Activated CD4-positive, alpha-beta T cell treated with anti-CD3 and anti-CD28 coated beads for 48 hours (primary cell): Measurements from ENCODE around the gene ANKRD11.

Experiments
- DNase-seq: peaks from one replicate; pipeline ENCODE4 v3.0.0-alpha.2; 2020

Gene ANKRD11

DNA sequence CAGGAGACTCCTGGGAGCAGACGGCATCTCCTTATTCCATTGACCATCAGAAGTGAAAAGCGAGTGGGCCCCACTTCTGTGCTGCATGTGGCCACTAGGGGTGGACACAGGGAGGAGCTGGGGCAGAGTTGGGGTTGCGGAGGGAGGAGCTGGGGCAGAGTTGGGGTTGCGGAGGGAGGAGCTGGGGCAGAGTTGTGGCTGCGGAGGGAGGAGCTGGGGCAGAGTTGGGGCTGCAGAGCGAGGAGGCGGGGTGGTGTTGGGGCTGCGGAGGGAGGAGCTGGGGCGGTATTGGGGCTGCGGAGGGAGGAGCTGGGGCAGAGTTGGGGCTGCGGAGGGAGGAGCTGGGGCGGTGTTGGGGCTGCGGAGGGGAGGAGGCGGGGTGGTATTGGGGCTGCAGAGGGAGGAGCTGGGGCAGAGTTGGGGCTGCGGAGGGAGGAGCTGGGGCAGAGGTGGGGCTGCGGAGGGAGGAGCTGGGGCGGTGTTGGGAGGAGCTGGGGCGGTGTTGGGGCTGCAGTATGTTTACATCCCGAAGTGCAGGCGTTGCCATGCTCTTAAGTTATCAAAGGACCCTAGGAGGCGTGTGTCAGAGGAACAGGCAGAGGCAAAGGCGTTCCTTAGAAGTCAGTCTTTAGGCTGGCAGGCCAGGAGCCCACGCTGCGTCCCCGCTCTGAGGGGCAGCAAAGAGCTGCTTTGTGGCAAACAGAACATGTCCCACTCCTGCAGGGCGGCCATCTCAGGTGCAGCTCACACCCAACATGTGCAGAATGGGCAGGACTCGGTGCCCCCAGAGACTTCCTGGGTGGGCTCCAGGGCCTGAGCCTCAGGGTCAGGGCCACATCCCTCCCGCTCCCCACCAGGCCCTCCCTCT lies 196.9 kb downstream of the ANKRD11 start:
- DNase-seq: no peak

- no peak for DNase-seq
These were observed 197.8 kb downstream of the ANKRD11 start for GRCh38 chr16:89292443-89293078.

DNA sequence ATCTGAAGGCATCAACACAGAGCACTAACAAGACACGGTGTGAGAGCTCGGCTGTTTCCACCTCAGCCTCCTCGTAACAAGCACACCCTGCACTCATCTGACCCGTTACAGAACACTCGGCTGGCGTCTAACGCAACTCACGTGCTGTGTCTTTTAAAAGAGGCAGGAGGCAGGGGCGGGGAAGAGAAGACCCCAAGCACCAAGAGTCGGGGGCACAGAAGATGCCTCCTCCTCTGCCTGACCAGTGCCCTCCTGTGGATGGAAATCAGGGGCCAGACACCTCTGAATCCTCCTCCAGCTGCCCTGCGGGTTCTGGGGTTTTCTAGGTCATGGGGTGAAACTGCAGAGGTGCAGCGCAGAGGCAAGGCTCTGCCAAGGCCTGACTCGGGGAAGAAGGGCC lies 198.6 kb downstream of the ANKRD11 start:
- no peak for DNase-seq

DNA sequence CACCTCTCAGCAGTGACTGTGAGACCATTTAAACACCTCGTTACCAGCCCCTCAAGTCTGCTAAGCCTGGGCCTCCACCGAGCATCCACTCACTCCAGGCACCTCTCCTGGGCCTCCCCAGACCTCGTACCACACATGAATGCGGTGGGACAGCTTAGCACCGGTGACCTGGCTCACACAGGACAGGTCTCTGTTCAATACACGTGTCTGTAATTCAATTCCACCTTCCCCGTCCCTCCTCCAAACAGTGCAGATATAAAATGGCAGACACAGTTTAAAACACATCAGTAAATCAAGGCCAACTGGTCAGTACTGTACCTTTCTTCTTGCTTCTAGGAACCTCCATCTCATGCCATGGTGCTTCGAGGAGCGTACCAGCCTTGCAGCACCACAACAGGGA lies 199.0 kb downstream of the ANKRD11 start:
- DNase-seq: no peak

GRCh38 chr16:89290887-89291286 lies 199.5 kb downstream of the ANKRD11 start:
- DNase-seq: no peak

- DNase-seq: no peak
These were observed 199.9 kb downstream of the ANKRD11 start for GRCh38 chr16:89290472-89290871.

GRCh38 chr16:89289428-89290395 lies 200.6 kb downstream of the ANKRD11 start:
- DNase-seq: peak; percentile 82

GRCh38 chr16:89288966-89289365 lies 201.4 kb downstream of the ANKRD11 start:
- no peak for DNase-seq

DNA sequence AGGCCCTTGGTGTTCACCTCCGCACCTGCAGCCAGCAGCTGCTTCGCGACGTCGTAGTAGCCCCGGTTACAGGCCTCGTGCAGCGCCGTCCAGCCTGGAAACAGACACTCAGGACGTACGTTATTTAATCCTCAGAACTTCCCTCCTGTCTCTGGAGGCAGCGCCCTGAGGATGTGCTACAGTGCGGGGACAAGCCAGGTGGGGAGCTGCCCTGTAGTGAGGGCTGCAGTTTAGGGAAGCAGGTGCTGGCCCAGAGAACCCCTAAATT lies 201.8 kb downstream of the ANKRD11 start:
- no peak for DNase-seq

DNA sequence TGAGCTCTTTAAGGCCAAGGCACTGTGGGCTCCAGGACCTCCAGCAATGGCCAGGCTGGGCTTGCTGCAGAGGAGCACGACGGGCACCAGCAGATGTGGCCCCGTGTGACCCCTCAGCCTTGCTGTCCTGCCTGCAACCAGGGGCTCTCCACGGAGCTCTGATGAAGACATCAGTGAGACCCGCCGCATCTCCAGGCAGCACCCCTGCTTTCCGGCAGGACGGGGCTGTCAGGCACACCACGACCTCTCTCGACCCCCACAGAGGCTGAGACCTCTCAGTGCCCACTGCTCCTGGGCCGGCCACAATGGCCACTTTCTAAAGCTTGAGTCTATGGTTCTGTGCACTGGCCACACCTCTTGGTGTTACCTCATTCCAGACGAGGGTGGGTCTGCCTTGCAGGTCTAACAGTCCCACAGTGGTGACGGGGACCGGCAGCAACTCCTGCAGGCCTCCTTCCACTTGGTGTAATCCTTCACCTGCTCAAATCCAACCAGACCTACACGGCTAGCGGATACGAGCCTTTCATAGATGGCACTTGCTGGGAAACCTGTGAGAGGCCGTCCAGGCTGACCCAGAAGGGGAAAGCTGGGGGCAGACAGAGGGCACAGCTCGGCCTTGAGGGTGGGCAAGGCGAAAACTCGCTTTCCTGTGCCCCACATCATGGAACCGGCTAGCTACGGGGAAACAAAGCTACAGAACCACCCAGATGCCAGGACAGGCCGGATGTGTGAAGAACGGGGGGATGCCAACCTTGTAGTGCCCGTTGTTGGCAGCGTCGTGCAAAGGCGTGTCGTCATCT lies 202.4 kb downstream of the ANKRD11 start:
- DNase-seq: no peak

- DNase-seq: no peak
These were observed 204.3 kb downstream of the ANKRD11 start for GRCh38 chr16:89286096-89286495.

DNA sequence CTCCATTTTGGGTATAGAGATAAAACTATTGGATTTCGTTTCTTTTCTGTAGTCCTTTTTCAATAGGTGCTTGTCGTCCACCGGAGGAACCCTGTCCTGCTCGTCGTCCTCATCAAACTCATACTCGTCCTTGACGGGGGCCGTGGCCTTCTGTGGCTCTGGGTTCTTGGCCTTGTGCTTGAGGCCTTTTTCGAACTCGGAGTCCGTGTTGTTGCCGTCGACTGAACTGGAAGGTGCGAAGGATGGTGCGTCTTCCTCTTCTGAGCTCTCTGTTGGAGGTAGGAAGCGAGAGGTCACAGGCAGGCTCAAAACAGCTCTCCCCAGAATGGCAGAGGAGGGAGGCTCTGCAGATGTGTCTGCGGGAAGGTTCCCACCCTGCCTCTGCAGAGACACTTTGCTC lies 205.0 kb downstream of the ANKRD11 start:
- no peak for DNase-seq

GRCh38 chr16:89283449-89283848 lies 206.9 kb downstream of the ANKRD11 start:
- no peak for DNase-seq

GRCh38 chr16:89282523-89282922 lies 207.8 kb downstream of the ANKRD11 start:
- DNase-seq: no peak

GRCh38 chr16:89281829-89282228 lies 208.5 kb downstream of the ANKRD11 start:
- DNase-seq: no peak

DNA sequence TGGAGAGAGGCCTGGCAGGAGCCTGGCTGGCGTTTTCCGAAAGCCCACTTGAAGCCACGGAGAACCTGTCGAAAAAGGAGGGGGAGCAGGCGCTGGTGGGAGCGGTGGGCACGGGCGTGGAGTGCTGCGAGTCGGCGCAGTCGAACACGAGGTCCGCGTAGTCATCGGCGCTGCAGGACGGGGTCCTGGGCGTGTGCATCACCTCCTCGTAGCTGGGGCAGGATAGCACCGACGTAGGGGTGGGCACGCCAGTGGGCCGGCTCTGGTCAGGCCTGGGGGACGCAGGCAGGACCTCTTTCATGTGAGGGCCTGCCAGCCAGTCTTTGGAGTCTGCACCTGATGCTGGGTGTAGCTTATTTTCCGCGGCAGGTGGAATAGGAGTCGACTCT lies 209.2 kb downstream of the ANKRD11 start:
- DNase-seq: no peak

DNA sequence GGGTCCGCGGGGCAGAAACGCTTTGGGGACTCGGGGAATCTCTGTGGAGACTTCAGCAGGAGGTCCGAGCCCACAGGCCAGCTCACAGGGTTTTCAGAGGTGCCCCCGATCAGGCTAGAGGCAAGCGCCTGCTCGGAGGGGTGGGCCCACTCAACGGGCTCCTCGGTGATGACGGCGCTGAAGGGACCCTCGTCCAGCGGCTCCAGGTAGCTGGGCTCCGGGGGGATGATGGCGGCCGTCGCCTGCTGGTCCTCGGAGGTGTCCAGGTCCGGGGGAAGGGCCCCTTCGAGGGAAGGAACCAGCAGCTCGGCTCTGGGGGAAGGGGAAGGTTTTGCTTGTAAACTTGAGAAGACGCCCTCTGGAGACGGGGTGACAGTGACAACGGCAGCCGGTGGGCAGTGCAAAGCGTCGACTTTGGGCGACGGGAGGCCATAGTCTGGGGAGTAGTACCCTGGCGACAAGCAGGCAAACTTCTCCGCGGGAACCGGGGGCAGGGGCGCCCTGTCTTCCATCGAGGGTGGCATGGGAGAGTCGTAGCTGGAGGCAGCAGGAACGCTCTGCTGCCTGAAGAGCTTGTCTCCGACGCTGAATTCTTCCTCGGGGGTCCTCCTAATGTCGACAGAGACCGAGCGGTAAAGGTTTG lies 209.7 kb downstream of the ANKRD11 start:
- no peak for DNase-seq

GRCh38 chr16:89279666-89280481 lies 210.5 kb downstream of the ANKRD11 start:
- DNase-seq: no peak

DNA sequence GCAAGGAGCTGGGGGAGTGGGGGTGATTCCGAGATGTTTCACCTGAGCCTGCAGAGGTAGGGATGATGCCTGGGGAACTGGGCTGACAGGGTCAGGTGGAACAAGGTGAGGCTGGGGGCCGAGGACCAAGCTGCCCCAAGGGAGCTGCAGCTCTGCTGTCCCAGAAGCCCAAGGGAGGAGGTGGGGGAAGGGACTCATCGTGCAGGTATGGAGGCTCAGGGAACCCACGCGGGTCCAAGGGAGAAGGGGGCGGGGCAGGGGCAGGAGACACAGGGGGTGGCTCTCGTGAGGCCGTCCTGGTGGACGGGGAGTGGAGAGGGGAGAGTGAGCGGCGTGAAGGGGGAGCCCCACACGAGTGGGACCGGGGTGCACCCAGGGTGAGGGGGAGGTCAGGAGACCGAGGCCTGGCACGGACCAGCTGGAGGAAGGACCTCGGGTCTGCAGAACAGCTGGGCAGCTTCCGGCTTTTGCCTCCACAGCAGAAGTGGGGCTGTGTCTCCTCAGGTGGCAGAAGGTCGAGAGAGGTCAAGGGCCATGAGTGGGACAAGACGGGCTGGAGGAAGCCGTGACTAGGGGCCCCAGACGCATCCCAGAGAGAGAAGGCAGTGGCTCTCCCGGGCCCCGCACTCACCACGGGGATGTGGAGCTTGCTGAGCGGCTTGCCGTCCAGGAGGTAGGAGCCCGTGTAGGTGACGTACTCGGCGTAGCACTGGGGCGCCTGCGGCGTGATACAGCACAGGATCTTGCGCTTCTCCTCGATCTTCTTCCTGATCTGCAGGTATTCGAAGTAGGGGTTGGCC lies 211.7 kb downstream of the ANKRD11 start:
- DNase-seq: no peak

DNA sequence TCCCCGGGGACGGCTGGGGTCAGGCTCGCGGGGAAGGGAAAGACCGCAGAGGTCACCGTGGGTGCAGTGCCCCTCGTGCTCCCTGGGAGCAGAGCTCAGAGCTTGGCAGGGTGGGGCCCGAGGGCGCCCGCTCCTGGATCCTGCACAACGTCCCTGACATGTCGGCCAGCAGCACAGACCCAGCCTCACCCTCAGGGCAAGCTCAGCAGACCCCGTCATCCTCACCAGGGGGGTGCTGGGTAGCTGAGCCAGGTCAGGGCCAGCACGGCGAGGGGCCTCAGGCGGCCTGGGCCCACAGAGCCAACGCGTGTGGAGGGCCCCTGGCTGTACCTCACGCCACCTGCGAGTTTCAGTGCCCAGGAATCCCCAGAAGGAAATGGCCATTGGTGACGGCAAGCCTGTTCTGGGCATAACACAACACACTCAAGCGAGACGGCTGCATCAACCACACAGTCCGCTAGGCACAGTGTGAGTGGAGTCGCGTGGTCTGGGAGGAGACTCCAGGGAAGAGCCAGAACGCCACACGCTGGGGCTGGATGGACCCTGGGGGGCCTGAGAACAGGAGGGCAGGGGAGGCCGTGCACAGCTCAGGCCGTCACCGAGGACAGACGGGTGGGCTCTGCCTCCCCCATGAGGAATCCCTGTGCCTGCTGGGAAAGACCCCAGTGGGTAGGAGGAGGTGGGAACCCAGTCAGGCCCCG lies 212.6 kb downstream of the ANKRD11 start:
- no peak for DNase-seq
